GM18526 (cell line): ENCODE results near the gene AP5B1.

Experiments
- POLR2A ChIP-seq: IDR thresholded peaks from 3 replicates; pipeline ENCODE4 v1.6.1; 2011; ENCODE audit not compliant: insufficient read length; ENCODE audit errors: extremely low read depth

AP5B1 gene

GRCh38 chr11:65809496-65809895 lies 28.7 kb upstream of the AP5B1 start:
- no peak for TF ChIP-seq POLR2A

GRCh38 chr11:65808744-65809341 lies 28.1 kb upstream of the AP5B1 start:
- TF ChIP-seq POLR2A = no peak

- no peak for TF ChIP-seq POLR2A
These were observed 26.2 kb upstream of the AP5B1 start for GRCh38 chr11:65806979-65807378.

GRCh38 chr11:65803797-65804492 lies 23.2 kb upstream of the AP5B1 start:
- TF ChIP-seq POLR2A = no peak

GRCh38 chr11:65802841-65803240 lies 22.1 kb upstream of the AP5B1 start:
- no peak for TF ChIP-seq POLR2A

- TF ChIP-seq POLR2A = no peak
These were observed 20.6 kb upstream of the AP5B1 start for GRCh38 chr11:65801153-65801987.

- no peak for TF ChIP-seq POLR2A
These were observed 18.1 kb upstream of the AP5B1 start for GRCh38 chr11:65798882-65799281.

- TF ChIP-seq POLR2A = no peak
These were observed 16.9 kb upstream of the AP5B1 start for GRCh38 chr11:65797711-65798110.

GRCh38 chr11:65796726-65797601 lies 16.2 kb upstream of the AP5B1 start:
- no peak for TF ChIP-seq POLR2A

GRCh38 chr11:65794570-65795510 lies 14.1 kb upstream of the AP5B1 start:
- no peak for TF ChIP-seq POLR2A

- TF ChIP-seq POLR2A = no peak
These were observed 13.0 kb upstream of the AP5B1 start for GRCh38 chr11:65793625-65794400.

GRCh38 chr11:65793144-65793581 lies 12.4 kb upstream of the AP5B1 start:
- TF ChIP-seq POLR2A = no peak

- no peak for TF ChIP-seq POLR2A
These were observed 11.7 kb upstream of the AP5B1 start for GRCh38 chr11:65792456-65792855.
